ENCODE results near the gene OSBPL9. TPM values are rescaled to one million over a fixed set of nuclear protein-coding genes. Genes with fewer than 3 reads are reported as not detected.
A peak's percentile ranks its signal among the peaks of the same experiment; 100 is the strongest.

The OSBPL9 gene
- total RNA-seq, 2 experiments from 2014 or later = 50.8 to 51.1 TPM

- H3K27me3 Mint-ChIP-seq = no peaks in the 10 kb centered on the region
- DNase-seq = no peak
- no peaks in the 10 kb centered on the region for H3K4me1 Mint-ChIP-seq
- no peak overlapping the region for H3K4me3 Mint-ChIP-seq
- no peak overlapping the region for H3K27ac Mint-ChIP-seq
- POLR2A ChIA-PET = no interaction called here
- no peak for ATAC-seq (ENCODE audit: low read depth)
- no peaks in the 10 kb centered on the region for H3K9me3 Mint-ChIP-seq
- peaks cover 2% of the 10 kb centered on the region for H3K36me3 Mint-ChIP-seq
These were observed 52.4 kb downstream of the OSBPL9 start for GRCh38 chr1:51669272-51669671.

- H3K9me3 Mint-ChIP-seq = no peaks in the 10 kb centered on the region
- DNase-seq = no peak
- no peak overlapping the region for H3K4me3 Mint-ChIP-seq
- no peak overlapping the region for H3K27ac Mint-ChIP-seq
- H3K27me3 Mint-ChIP-seq = no peaks in the 10 kb centered on the region
- H3K36me3 Mint-ChIP-seq = peaks cover 2% of the 10 kb centered on the region
- ATAC-seq (ENCODE audit: low read depth) = no peak
- no peaks in the 10 kb centered on the region for H3K4me1 Mint-ChIP-seq
- POLR2A ChIA-PET = no interaction called here
These were observed 52.9 kb downstream of the OSBPL9 start for GRCh38 chr1:51669816-51670215.

DNA sequence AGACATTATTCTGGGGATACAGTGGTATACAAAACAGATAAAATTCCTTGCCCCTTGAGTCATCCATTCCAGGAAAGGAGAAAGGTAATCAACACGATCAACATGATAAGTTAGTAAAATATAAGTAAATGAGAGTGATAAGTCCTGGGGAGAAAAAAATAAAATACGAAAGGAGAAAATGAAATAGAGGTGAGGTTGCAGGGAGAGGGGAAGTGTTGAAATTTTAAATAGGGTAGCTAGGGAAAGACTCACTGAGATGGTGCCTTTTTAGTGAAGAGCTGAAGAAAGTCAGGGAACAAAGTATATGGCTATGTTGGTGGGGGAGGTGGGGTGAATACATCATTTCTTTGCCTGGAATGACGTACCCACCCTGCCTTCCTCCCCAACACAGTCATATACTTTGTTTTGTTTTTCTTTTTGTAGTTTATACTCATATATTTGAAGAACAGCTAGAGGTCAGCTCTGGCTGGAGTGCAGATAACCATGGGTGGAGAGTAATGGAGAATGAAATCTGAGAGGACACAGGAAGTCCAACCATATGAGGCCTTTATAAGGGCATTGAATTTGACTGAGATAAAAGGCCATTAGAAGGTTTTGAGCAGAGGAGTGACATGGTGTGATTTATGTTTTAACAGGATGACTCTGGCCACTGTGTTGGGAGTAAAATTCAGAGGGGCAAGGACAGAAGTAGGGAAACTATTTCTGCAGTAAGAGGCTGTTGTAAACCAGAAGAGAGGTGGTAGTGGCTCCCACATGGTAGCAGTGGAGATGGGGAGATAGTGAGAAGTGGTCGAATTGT, 54.8 kb downstream of the OSBPL9 start:
- H3K9me3 Mint-ChIP-seq = no peaks in the 10 kb centered on the region
- H3K4me3 Mint-ChIP-seq = no peak overlapping the region
- H3K27ac Mint-ChIP-seq = no peak overlapping the region
- POLR2A ChIA-PET = no interaction called here
- H3K36me3 Mint-ChIP-seq = peaks cover 2% of the 10 kb centered on the region
- H3K27me3 Mint-ChIP-seq = no peaks in the 10 kb centered on the region
- no peak for DNase-seq
- no peaks in the 10 kb centered on the region for H3K4me1 Mint-ChIP-seq
- no peak for ATAC-seq (ENCODE audit: low read depth)

DNA sequence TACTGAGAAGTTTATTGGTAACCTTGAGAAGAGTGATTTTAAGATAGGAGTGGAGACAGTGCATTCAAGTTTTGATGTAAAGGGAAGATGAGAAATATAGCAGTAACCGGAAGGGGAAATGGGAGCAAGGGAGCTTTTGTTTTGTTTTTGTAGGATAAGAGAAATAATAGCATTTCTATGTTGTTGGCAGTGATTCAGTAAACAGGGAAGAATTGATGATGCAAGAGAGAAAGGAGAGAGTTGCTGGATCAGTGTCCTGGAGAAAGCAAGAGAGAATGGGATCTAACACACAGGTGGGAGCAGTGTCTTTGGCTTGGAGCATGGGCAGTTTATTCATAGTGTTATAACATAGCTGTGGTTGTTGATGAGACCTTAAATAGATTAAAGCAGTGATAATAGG, 56.4 kb downstream of the OSBPL9 start:
- H3K9me3 Mint-ChIP-seq = no peaks in the 10 kb centered on the region
- no peaks in the 10 kb centered on the region for H3K27me3 Mint-ChIP-seq
- DNase-seq (no peak), ATAC-seq (ENCODE audit: low read depth) (no peak)
- no peak overlapping the region for H3K4me3 Mint-ChIP-seq
- POLR2A ChIA-PET = no interaction called here
- no peaks in the 10 kb centered on the region for H3K4me1 Mint-ChIP-seq
- peaks cover 2% of the 10 kb centered on the region for H3K36me3 Mint-ChIP-seq
- no peak overlapping the region for H3K27ac Mint-ChIP-seq

DNA sequence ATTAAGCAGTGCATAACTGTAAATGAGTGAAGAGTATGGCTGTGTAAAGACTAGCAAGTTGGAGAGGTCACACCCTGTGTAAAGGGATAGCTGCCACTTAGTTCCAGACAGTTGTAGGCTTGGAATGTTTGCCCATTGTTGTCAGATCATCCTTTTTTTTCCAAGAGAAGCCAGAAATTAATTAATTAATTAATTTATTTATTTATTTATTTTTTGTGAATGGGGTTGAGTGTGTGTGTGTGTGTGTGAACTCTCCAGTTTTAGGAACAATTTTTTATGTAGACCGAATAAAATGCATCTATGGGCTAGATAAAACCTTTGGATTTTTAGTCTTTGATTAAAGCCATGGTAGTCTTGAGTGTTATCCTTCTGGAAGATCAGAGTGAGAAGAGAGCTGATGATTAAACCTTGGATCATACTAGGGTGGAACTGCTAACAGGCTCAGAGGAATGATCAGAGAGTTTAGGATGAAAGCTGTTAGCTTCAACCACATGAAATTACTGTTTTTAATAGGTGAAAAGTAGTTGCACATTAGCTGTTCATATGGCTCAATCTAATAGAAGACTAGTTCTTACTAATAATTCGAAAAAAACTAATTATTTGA, 58.4 kb downstream of the OSBPL9 start:
- DNase-seq (no peak), ATAC-seq (ENCODE audit: low read depth) (no peak)
- POLR2A ChIA-PET = no interaction called here
- H3K27me3 Mint-ChIP-seq = no peaks in the 10 kb centered on the region
- H3K36me3 Mint-ChIP-seq = no peaks in the 10 kb centered on the region
- peaks cover 5% of the 10 kb centered on the region for H3K4me1 Mint-ChIP-seq
- H3K9me3 Mint-ChIP-seq = no peaks in the 10 kb centered on the region
- no peak overlapping the region for H3K4me3 Mint-ChIP-seq
- no peak overlapping the region for H3K27ac Mint-ChIP-seq

- Mint-ChIP-seq H3K27me3 (no peaks in the 10 kb centered on the region), H3K4me3 (no peak overlapping the region), H3K4me1 (peaks cover 5% of the 10 kb centered on the region), H3K9me3 (no peaks in the 10 kb centered on the region), H3K36me3 (no peaks in the 10 kb centered on the region), H3K27ac (no peak overlapping the region)
- POLR2A ChIA-PET = no interaction called here
- no peak for ATAC-seq (ENCODE audit: low read depth)
- DNase-seq = no peak
These were observed 62.5 kb downstream of the OSBPL9 start for GRCh38 chr1:51679435-51679834.

- no peak for ATAC-seq (ENCODE audit: low read depth)
- H3K27me3 Mint-ChIP-seq = no peaks in the 10 kb centered on the region
These were observed 67.9 kb downstream of the OSBPL9 start for GRCh38 chr1:51684776-51685175.

DNA sequence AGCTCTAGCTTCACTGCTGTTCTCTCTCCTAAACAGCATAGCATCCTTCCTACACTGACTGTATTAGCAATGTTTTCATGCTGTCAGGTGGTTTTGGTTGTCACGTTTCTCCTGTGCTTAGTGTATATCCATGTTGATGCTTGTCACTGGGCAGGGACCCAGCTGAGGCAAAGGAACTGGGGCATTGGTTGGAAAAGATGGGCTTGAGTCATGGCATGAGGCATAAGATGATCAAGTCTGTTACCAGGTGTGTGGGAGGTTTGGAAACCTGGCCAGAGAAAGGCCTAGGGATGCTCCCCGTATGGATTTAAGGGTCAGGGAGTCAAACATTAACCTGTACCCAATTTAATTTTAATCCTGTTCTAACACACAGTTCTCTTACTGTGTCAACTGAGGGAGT, 69.6 kb downstream of the OSBPL9 start:
- H3K4me1 Mint-ChIP-seq = peaks cover 3% of the 10 kb centered on the region
- POLR2A ChIA-PET = no interaction called here
- H3K36me3 Mint-ChIP-seq = no peaks in the 10 kb centered on the region
- H3K27ac Mint-ChIP-seq = peak overlapping the region; percentile 44
- ATAC-seq (ENCODE audit: low read depth) (no peak), DNase-seq (no peak)
- H3K4me3 Mint-ChIP-seq = no peak overlapping the region
- no peaks in the 10 kb centered on the region for H3K27me3 Mint-ChIP-seq
- no peaks in the 10 kb centered on the region for H3K9me3 Mint-ChIP-seq

More at GRCh38 chr1:51684776-51685175, 67.9 kb downstream of the OSBPL9 start:
- Mint-ChIP-seq H3K9me3 (no peaks in the 10 kb centered on the region), H3K27ac (no peak overlapping the region), H3K4me3 (no peak overlapping the region), H3K4me1 (peaks cover 2% of the 10 kb centered on the region), H3K36me3 (no peaks in the 10 kb centered on the region)
- no peak for DNase-seq
- POLR2A ChIA-PET = no interaction called here

DNA sequence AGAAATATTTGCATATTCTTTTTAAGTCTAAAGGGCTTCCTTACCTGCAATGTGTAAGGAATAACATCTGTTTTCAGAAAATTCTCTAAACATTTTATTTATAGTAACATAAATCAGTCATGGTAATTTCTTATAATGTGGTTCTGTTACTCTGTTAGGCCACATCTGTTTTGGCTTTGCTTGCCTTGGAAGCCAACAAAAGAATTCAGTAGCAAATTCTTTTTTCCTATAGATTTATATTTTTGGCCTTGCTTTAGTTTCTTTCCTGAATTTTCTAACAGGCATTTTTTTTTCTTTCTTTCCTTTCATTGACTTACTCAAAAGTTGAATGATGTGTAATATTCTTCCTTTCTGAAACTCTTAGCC, 72.2 kb downstream of the OSBPL9 start:
- no peak for ATAC-seq (ENCODE audit: low read depth)
- H3K36me3 Mint-ChIP-seq = no peaks in the 10 kb centered on the region
- H3K4me1 Mint-ChIP-seq = peaks cover 3% of the 10 kb centered on the region
- POLR2A ChIA-PET = no interaction called here
- H3K27ac Mint-ChIP-seq = no peak overlapping the region
- no peaks in the 10 kb centered on the region for H3K9me3 Mint-ChIP-seq
- H3K4me3 Mint-ChIP-seq = no peak overlapping the region
- no peaks in the 10 kb centered on the region for H3K27me3 Mint-ChIP-seq
- no peak for DNase-seq

DNA sequence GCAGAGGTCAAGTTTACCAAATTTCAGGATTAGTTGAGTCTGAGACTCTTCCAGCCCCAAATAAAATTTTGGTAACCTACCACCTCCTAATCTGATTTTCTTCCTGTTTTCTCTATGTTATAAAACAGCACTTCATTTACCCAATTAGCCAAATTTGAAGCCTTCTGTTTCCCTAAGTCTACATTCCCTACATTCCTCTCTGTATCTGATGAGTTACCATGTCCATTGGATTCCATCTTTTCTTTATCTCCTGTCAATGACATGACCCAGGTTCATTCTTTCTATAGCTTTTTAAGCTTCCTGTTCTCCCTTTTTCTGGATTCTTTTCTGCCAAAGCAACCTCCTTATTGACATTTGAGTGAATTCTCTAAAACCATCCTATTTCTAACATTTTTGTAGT, 72.8 kb downstream of the OSBPL9 start:
- Mint-ChIP-seq H3K36me3 (no peaks in the 10 kb centered on the region), H3K4me1 (peaks cover 3% of the 10 kb centered on the region), H3K4me3 (no peak overlapping the region), H3K9me3 (no peaks in the 10 kb centered on the region), H3K27me3 (no peaks in the 10 kb centered on the region), H3K27ac (no peak overlapping the region)
- POLR2A ChIA-PET = no interaction called here
- DNase-seq (no peak), ATAC-seq (ENCODE audit: low read depth) (no peak)

- Mint-ChIP-seq H3K9me3 (no peaks in the 10 kb centered on the region), H3K27ac (no peak overlapping the region), H3K4me3 (no peak overlapping the region), H3K36me3 (no peaks in the 10 kb centered on the region), H3K27me3 (no peaks in the 10 kb centered on the region), H3K4me1 (peaks cover 3% of the 10 kb centered on the region)
- no peak for ATAC-seq (ENCODE audit: low read depth)
- no peak for DNase-seq
- POLR2A ChIA-PET = no interaction called here
These were observed 73.5 kb downstream of the OSBPL9 start for GRCh38 chr1:51690285-51690961.

DNA sequence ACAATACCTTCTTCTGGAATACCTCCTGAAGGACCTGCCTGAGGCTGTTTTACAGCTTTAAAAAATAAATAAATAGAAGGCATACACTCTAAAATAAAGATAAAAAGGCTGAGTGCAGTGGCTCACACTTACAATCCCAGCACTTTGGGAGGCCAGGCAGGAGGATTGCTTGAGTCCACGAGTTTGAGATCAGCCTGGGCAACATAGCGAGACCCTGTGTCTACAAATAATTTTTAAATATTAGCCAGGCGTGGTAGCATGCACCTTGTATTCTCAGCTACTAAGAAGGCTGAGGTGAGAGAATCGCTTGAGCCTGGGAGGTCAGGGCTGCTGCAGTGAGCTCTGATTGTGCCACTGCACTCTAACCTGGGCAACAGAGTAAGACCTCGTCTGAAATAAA, 75.0 kb downstream of the OSBPL9 start:
- no peak overlapping the region for H3K27ac Mint-ChIP-seq
- no peak for DNase-seq
- peaks cover 3% of the 10 kb centered on the region for H3K4me1 Mint-ChIP-seq

GRCh38 chr1:51693419-51694155, 76.7 kb downstream of the OSBPL9 start:
- DNase-seq (no peak), ATAC-seq (ENCODE audit: low read depth) (no peak)
- no peak overlapping the region for H3K4me3 Mint-ChIP-seq
- no peak overlapping the region for H3K27ac Mint-ChIP-seq
- H3K36me3 Mint-ChIP-seq = no peaks in the 10 kb centered on the region
- peaks cover 2% of the 10 kb centered on the region for H3K4me1 Mint-ChIP-seq
- no peaks in the 10 kb centered on the region for H3K9me3 Mint-ChIP-seq
- no peaks in the 10 kb centered on the region for H3K27me3 Mint-ChIP-seq
- POLR2A ChIA-PET = no interaction called here

More for the DNA sequence above, 75.0 kb downstream of the OSBPL9 start:
- H3K4me3 Mint-ChIP-seq = no peak overlapping the region
- POLR2A ChIA-PET = no interaction called here
- H3K27me3 Mint-ChIP-seq = no peaks in the 10 kb centered on the region
- no peaks in the 10 kb centered on the region for H3K9me3 Mint-ChIP-seq
- no peaks in the 10 kb centered on the region for H3K36me3 Mint-ChIP-seq
- no peak for ATAC-seq (ENCODE audit: low read depth)

All from activated naive CD8-positive, alpha-beta T cell treated with anti-CD3 and anti-CD28 coated beads, Interleukin-2, amount 10 ng/mL, durations not matched to agents 7 days and 5 days (primary cell).